CD1c-positive myeloid dendritic cell (primary cell): ENCODE data around the gene RAD9A.

Experiments
- DNase-seq: peaks from one replicate; pipeline ENCODE4 v3.0.0-alpha.2; 2016; ENCODE audit errors: extremely low spot score

RAD9A gene

DNA sequence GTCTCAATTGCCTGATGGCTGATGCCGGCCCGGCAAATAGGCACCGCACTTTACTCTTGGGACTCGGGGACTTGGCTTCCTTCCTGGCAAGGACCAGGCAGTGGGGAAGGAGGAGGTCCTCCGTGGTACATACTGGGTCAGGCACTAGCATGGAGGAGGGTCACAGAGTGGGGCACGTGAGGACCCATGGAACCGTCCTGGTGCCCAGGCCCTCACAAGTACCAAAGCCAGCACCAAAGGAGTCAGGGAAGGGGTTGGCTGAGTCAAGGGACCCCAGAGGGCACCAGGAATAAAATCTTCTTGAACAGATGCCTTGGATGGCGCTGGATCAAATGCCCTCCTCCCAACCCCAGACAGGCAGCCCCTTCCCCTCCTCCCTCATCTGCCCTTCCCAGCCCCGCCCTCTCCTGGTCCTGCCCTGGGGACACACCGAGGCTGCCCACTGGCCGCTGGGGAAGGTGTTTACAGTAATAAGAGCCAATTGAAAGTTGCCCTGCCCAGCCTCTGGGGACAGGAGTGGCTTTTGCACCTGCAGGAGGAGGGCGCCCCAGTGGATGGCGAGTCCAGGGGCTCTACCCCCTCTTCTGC, 18.1 kb downstream of the RAD9A start:
- no peak for DNase-seq

DNA sequence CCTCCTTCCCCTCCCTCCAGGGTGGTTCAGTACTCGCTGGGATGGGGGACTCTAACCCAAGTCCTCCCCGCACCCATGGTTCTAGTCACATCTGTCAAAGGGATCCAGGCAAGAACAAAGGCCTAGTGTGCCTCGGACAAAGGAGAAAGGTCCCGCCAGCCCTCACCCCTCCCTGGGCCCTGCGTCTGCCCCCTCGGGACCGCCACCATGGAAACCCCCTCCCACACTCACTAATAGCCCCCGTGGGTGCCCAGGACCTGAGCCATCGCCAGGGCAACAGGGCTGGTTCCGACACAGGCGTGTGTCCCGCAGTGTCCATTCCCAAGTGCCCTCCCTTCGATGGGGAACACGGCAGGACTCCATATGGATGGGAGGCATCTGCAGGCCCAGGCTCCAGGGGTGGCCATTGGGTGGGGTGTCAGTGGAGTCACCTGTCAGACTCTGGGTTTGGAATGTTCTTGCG, 18.6 kb downstream of the RAD9A start:
- DNase-seq = no peak

- no peak for DNase-seq
Observed at GRCh38 chr11:67410984-67411784, 19.4 kb downstream of the RAD9A start.

DNA sequence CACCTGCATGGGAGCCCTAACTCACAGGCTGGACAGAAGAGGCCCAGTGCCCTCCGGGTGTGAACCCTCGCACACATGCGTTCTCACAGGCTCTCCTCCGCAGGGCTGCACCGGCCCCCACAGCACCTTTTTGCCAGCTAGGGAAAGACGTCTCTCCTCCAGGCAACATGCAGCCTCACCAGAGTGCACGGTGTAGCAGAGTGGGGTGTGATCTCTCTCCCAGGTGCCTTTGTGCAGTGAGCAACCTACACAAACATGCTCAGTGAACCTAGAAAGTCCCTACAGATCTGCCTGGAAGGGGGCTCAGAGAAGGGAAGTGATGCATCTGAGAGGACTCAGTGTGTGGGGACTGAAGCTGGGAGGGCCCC, 20.0 kb downstream of the RAD9A start:
- no peak for DNase-seq

- peak; percentile 46 for DNase-seq
Observed at GRCh38 chr11:67412495-67413179, 20.9 kb downstream of the RAD9A start.

GRCh38 chr11:67413266-67413849, 21.6 kb downstream of the RAD9A start:
- DNase-seq = no peak

DNA sequence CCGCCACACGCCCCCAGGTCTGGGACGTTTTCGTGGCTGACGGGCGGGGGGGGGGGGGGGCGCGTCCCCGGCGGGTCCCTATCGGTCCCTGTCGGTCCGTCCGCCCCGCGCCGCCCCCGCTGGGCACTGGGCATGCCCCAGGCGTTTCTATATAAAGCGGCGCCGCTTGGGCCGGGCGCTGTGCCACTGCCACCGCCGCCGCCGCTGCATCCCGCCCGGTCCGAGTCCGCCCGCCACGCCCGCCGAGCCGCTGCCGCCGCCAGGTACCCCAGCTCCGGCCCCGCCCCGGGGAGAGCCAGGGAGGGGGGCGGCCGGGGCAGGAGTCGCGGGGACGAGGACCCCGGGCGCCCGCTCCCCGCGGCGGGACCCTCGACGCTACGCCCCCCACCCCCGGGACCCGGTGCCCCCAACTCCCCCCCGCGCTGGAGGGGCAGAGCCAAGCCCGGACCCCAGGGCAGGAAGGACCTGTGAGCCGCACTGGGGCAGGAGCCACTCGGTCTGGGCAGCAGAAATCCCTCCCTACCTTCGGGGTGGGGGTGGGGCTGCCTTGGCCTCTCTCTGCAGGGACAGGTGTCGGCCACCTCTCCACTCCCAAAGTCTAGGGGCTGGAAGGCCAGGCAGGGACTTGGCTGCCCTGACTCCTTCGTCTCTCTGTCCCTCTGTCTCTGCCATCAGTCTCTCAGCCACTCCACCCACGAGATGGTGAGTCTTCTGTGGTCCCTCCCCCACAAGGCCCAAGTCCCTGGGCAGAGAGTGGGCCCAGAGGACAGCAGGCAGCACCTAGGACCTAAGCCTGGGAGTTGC, 23.9 kb downstream of the RAD9A start, which contains the start of gene CARNS1:
Gene CARNS1 (plus strand): TSS at position 178 of the 804 bp plus-strand sequence. CDS start 522 bp downstream, at position 700.
- no peak for DNase-seq

DNA sequence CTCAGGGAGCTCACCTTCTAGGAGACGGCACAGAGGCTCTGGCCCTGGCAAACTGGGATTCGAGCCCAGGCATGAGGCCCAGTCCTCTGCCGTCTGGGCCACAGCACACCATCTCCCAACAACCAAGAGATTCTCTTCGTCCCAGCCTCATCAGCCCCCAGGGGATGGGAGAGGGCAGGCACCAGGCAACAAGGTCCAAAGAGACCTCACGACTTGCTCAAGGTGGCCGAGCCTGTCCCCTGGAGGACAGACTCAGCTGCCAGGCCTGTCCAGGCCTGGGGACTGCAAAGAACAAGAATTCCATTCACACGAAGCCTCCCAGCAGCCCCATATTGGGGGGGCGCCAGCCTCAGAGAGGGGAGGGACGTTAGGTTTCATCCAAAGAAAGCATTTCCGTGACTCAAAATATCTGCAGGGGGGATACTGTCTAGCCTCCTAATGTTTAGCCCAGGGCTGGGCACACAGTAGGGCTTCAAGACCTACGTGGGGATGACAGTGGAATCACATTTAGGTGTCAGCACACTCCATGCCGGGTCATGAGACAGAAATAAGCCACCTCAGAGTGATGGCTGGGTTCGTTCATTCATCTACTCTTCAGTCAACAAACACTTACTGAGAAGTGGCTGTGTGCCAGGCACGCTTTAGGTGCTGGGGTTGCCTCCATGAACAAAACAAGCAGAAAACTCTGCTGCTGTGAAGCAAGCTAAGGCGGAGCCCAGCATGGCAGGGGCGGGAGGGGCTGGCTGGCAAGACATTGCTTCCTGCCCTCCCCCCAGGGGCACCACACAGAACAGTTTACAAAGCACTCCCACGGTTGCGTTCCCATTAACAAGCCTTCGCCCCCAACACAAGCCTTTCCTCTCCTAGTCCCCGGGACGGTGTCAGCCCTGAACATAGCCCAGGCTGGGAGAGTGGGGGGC, 24.9 kb downstream of the RAD9A start:
- peak; percentile 70 for DNase-seq

- DNase-seq = no peak
Observed at GRCh38 chr11:67417425-67417824, 25.6 kb downstream of the RAD9A start.

DNA sequence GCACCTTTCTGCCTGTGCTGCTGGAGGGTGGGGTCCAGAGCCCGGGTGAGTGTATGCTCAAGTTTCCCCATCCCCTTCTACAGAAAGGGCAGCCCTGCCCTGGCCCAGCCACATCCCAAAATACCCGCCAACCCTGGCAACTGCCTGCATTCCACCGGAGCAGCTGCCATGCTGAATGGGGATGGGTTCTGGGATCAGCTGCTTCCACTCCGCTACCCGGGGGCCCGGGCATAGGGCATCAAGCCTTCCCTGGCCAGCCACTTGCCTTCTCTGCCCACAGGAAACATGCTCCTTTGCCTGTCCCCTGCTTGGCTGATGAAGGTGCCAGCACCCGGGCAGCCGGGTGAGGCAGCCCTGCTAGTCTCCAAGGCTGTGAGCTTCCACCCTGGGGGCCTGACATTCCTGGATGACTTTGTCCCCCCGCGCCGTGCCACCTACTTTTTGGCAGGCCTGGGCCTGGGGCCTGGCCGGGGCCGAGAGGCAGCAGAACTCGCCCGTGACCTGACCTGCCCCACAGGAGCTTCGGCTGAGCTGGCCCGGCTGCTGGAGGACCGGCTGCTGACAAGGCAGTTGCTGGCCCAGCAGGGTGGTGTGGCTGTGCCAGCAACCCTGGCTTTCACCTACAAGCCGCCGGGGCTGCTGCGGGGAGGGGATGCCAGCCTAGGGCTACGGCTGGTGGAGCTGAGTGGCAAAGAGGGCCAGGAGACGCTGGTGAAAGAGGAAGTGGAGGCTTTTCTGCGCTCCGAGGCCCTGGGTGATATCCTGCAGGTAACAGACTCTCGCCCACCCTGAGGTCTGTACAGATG, 26.9 kb downstream of the RAD9A start:
- DNase-seq = peak; percentile 36

DNA sequence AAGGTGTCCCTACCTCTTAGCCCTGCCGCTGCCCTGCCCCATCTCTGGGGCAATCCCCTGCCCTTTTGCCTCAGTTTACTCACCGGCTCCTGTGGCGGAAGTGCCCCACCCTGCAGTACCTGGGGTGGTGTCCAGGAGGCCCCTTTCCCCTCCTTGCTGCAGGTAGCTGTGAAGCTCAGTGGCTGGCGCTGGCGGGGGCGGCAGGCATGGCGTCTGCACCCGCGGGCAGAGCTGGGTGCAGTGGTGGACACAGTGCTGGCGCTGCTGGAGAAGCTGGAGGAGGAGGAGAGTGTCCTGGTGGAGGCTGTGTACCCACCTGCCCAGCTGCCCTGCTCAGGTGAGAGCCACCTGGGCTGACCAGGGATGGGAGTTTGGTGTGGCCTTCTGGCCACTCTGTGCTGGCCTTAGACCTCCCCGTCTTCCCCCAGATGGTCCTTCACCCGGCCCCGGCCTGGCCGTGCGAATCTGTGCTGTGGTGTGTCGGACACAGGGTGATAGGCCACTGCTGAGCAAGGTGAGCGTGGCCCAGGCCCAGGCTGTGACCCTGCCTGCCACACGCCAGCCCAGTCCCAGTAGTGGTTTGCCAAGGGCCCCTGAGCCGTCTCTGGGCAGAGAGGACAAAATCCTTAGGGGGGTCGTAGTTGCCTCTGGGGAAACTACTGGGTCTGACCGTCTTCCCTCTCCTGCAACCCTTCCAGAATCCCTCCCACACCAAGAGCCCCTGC, 27.7 kb downstream of the RAD9A start:
- no peak for DNase-seq

DNA sequence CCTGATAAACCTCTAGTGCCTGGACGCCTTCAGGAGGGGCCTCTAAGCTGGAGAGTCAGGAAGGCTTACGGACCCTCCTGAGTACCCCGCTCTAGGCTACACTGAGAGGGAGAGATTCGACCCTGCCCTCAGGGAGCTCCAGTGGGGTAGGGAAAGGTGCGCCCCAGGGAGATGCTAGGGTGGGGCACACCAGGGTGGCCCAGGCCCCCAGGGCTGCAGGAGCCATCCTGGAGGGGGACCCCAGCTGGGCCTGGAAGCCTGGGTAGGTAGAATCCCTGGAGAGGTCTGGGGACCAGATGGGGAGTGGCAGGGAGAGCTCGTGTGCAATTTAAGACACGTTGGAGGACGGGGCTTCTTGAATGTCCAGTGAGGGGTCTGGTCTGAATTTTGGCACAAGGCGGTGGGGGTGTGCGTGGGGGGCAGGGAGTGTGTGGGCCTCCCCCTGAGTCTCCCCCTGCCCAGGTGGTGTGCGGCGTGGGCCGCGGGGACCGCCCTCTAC, 28.4 kb downstream of the RAD9A start:
- DNase-seq = no peak

DNA sequence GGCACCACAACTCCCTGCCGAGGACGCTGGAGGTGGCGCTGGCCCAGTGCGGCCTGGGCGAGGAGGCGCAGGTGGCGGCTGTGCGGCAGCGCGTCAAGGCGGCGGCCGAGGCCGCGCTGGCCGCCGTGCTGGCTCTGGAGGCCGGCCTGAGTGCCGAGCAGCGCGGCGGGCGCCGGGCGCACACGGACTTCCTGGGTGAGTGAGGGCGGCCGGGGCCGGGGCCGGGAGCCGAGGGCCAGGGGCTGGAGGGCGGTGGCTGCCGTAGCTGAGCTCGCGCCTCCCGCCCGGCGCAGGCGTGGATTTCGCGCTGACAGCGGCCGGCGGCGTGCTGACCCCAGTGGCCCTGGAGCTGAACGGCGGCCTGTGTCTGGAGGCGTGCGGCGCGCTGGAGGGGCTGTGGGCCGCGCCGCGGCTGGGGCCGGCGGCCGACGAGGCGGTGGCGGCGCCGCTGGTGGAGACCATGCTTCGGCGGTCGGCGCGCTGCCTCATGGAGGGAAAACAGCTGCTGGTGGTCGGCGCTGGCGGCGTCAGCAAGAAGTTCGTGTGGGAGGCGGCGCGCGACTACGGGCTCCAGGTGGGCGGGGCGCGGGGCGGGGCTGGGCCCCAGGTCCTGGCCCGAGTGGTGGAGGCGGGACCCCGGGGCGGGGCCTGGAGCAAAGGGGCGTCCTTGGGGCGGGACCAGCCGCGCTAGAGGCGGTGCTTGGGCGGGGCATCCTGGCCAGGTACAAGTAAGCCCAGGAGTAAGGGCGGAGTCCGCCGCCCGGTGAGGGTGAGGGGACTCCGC, 29.1 kb downstream of the RAD9A start:
- DNase-seq = peak; percentile 96

DNA sequence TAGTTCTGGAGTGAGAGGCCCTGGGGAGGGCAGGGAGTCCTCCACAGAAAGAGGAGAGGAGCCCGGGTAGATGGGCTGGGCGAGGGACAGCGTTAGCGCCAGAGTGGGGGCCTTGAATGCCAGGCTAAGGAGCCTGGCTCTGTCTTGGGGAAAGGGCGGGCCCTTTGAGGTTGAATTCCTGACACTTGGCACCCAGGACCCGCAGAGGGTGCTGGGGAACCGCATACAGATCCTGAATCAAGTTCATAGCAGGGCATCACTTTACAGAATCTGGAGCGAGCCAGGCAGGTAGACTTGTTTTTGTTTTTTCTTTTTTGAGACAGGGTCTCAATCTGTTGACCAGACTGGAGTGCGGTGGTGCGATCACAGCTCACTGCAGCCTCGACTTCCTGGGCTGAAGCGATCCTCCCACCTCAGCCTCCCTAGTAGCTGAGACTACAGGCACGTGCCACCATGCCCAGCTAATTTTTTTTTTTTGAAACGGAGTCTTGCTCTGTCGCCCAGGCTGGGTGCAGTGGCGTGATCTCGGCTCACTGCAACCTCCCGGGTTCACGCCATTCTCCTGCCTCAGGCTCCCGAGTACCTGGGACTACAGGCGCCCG, 29.7 kb downstream of the RAD9A start:
- no peak for DNase-seq

DNA sequence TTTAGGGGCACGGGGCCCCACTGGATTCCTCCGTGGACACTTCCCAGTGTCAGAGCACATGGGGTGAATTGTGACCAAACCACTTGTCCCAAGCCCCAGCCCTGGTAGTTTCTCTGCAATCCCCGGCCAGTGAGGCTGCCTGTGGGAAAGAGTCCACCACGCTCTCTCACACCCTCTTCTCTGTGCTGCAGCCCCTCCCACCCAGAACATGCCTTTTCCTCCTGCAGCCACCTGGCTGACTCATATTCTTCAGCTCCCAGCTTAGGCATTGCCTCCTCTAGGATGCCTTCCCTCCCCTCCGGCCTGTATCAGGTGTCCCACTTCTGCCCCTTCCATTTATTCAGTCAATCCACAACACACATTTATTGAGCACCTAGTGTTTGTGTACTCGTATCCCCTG, 31.1 kb downstream of the RAD9A start:
- no peak for DNase-seq

GRCh38 chr11:67423466-67423865, 31.7 kb downstream of the RAD9A start:
- DNase-seq = no peak

DNA sequence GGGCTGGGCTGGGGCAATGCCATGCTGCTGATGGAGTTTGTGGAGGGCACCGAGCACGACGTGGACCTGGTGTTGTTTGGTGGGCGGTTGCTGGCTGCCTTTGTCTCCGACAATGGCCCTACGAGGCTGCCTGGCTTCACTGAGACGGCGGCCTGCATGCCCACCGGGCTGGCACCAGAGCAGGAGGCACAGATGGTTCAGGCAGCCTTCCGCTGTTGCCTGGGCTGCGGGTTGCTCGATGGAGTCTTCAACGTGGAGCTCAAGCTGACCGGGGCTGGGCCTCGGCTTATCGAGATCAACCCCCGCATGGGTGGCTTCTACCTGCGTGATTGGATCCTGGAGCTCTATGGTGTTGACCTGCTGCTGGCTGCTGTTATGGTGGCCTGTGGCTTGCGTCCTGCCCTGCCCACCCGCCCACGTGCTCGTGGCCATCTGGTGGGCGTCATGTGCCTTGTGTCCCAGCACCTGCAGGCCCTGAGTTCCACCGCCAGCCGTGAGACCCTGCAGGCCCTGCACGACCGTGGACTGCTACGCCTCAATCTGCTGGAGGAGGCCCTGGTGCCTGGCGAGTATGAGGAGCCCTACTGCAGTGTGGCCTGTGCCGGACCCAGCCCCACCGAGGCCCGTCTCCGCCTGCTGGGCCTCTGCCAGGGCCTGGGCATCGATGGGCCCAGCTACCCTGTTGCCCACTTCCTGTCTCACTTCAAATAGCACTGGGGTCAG, 32.3 kb downstream of the RAD9A start:
- DNase-seq = no peak
